Measurements from ENCODE around the gene CEMIP.
A peak's percentile ranks its signal among the peaks of the same experiment; 100 is the strongest.
"Not testable (repeated sequence)": the region's sequence is repeated elsewhere in the genome, so short reads cannot be mapped to it uniquely, and the experiment has no call there.

Gene CEMIP

DNA sequence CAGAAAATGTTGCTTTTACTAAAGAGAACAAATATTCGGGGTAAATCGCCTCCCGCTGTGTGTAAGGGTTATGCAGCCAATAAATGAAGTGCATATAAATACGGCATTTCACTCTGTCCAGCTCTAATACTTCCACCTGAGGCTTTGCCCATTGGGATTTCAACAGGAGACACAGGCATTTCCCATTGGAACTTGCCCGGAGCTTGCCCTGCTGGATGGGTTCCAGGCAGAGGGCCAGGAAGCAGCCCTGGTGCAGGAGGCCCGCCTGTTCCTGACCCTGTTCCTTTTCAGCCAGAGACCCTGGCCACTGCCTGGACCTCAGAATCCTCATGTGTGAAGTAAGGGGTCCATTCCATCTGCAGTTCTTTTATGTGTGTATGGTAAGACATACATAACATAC, 17.4 kb upstream of the CEMIP start:
- DNase-seq (ENCODE audit: low spot score): no peak

DNA sequence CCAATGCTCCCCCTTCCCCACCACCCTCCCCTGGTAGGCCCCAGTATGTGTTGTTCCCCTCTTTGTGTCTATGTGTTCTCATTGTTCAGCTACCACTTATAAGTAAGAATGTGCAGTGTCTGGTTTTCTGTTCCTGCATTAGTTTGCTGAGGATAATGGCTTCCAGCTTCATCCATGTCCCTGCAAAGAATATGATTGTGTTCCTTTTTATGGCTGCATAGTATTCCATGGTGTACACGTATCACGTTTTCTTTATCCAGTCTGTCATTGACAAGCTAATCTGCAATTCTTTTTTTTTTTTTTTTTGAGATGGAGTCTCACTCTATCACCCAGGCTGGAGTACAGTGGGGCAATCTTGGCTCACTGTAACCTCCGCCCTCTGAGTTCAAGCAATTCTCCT, 15.9 kb upstream of the CEMIP start:
- not testable (repeated sequence) for DNase-seq (ENCODE audit: low spot score)

DNA sequence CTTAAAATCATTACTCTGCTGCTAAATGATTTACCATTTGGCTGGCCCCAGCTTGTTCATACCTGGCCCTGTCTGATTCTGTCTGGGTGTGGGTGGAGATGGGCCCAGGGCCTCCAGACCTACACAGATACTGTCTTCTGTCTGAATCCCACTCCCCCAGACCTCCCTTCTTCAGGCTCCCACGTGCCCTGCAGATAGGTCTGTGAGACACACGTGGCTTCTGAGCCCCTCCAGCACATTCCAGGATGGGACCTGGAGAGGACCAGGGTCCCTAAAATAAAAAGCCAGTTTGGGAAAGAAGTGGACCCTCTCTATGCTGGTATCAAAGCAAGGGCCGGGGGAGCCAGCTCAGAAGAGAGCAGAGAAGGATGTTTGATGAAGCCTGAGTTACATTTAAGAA, 14.6 kb upstream of the CEMIP start:
- no peak for DNase-seq (ENCODE audit: low spot score)

DNA sequence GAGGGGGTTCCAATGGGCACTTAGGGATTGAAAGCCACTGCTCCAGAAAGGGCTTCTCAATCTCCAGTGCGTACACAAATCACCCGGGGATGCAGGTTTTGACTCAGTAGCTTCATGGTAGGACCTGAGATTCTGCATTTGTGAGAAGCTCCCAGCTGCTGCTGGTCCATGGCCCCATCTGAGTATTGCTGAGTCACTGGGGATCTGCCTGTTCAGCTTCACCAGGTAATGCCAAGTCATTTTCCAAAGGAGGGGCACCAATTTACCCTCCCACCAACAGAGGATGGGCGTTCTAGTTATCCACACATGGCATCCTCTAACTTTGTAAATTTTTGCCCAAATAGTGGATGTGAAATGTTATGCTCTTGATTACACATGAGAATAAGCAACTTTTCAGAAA, 12.9 kb upstream of the CEMIP start:
- DNase-seq (ENCODE audit: low spot score): no peak

DNA sequence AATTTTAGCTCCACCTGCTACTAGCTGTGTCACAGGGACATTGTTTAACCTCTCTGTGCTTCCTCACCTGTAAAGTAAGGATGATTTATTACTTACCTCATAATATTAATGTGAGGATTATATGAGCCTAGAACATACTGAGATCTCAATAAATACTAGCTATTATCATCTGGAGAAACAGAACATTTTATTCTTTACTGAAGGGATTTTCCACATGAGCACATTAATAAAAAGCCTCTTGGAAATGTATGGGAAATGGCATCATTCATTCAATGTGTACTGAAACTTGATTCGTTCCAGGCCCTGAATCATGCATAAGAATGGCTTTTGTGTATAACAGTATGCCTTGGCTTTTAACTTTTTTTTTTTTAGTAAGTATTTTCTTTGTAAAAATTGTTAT, 11.0 kb upstream of the CEMIP start:
- DNase-seq (ENCODE audit: low spot score): no peak

- DNase-seq (ENCODE audit: low spot score): no peak
Observed at GRCh38 chr15:80769153-80769828, 9.9 kb upstream of the CEMIP start.

DNA sequence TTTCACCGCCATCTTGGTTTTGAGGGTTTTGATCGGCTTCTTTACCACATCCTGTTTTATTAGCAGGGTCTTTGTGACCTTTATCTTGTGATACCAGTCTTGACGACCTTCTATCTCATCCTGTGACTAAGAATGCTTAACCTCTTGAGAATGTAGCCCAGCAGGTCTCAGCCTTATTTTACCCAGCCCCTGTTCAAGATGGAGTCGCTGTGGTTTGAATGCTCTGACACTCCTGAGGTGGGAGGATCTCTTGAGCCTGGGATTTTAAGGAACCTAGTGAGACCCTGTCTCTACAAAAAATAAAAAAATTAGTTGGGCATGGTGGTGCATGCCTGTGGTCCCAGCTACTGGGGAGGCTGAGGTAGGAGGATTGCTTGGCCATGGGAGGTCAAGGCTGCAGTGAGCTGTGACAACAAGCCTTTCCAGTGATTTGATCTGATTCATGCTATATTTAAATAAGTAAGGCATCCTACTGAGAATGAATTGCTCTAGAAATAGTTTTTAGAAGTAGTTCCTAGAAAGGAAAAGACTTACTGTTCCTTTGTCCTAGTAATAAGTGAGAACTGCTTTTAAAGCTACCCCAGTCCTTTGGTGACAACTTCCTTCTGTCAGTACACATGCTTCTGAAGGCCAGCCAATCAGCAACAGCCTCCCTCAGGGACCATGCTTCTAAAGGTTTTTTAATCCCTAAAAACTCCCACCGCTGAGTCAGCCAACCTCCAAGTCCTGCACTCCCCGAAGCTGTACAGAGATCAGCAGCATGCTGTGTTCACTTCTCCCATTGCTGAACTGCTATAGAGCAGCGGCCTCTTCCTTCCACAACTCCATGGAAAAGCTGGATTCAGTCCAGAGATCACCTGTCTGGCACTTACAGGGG, 9.1 kb upstream of the CEMIP start:
- DNase-seq (ENCODE audit: low spot score): no peak

DNA sequence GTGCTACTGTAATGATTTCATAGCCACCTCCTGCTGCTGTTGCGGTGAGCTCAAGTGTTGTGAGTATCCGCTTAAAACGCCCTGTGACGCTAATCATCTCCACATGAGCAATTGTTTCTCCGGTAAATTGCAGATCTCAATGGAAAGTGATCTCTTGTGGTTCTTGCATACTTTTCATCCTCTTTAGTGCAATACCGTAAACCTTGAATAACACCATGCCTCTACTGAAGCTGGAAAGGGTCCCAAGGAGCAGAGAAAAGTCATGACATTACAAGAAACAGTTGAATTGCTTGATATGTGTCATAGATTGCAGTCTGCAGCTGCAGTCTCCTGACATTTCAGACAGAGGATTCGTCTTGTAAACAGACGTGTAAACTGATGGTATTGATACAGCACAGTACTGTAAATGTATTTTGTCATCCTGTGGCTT, 6.0 kb upstream of the CEMIP start:
- no peak for DNase-seq (ENCODE audit: low spot score)

- no peak for DNase-seq (ENCODE audit: low spot score)
Observed at GRCh38 chr15:80773792-80774352, 5.3 kb upstream of the CEMIP start.

DNA sequence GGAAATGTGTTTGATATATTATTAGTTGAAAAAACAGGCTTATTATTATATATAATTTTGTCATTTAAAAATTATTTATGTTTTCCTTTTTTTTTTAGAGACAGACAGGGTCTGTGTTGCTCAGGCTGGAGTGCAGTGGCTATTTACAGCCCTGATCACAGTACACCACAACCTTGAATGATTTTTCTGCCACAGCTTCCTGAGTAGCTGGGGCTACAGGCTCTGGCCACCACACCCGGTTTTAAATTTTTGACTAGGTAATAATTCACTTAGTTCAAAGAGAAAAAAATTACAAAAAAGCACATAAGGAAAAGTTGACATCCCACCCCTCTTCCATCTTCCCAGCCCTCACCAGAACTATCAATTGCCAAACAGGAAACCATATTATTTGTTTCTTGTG, 4.7 kb upstream of the CEMIP start:
- no peak for DNase-seq (ENCODE audit: low spot score)

DNA sequence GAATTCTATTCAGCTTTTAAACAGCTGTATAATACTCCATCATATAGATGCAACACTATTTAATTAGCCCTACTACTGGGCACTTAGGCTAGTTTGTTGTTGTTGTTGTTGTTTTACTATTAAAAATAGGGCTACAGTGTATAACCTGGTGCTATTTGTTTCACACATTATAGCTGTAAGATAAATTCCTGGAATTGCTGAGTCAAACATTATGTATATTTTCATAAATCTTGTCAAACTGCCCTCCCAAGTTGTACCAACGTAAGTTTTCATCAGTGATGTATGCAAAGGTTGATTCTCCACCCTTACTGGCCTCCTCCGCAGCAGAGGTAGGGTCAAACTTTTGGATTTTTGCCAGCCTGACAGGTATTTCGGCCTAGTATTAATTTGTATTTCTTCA, 3.8 kb upstream of the CEMIP start:
- no peak for DNase-seq (ENCODE audit: low spot score)

DNA sequence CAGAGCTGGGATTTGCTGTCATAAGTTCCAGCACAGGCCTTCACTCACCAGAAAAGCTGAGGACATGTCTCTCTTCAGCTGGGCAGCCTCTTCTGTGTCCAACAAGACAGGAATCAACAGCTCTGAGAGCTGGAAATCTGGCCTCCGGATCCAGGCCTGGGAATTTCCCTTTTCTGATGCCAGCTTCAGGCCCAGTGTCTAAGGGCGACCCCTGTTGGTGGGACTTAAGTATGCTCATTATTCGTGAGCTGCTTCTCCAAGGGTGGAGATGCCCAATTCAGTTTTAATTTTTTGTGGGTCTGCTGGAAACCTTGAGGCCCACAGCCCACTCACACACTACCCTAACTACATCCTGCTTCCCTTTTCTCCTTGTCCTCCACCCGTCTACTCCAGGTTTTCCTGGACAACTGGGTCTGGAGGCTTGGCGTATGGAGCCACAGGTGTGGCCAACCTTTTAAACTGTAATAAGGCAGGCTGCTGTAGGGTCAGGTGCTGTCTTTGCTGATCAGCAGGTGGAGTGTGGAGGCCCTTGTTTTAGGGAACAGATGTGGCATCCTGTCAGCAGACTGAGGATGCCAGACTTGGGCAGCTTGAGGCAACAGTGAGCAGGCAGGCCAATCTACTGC, 2.6 kb upstream of the CEMIP start:
- DNase-seq (ENCODE audit: low spot score): peak; percentile 62

DNA sequence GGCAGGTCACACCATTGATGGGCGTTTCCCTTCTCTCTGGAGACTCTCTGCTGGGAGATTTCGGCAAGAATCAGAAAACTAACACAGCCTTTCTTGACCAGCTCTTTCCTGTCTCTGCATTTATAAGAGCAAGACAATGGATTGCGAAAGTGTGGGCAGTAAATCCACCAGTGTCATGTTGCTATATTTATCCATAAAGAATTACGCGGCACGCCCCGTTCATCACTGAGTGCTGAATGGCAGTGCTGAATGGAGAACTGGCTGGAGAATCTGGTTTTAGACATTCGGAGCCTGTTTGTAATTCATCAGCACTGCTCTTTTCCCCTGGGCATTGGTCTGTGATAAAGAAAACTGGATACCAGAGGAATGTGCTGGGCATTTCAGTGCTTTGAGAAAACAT, 2.0 kb upstream of the CEMIP start:
- no peak for DNase-seq (ENCODE audit: low spot score)

- no peak for DNase-seq (ENCODE audit: low spot score)
Observed at GRCh38 chr15:80777826-80778620, 1.1 kb upstream of the CEMIP start.

DNA sequence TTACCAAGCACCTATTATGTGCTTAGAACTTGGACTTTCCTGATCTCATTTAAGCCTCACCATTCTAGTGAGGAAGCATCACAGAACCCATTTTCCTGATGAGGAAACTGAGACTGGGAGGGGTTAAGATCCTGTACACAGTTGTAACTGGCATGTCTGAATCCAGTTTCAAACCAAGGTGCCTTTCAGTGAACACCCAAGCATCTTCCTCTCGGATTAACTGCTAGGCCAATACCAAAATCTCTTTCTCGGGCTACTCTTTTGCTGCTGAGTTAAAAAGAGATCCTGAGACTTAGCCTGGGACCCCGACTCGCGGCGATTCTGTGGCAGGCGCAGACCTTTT, 578 bp upstream of the CEMIP start:
- DNase-seq (ENCODE audit: low spot score): no peak

DNA sequence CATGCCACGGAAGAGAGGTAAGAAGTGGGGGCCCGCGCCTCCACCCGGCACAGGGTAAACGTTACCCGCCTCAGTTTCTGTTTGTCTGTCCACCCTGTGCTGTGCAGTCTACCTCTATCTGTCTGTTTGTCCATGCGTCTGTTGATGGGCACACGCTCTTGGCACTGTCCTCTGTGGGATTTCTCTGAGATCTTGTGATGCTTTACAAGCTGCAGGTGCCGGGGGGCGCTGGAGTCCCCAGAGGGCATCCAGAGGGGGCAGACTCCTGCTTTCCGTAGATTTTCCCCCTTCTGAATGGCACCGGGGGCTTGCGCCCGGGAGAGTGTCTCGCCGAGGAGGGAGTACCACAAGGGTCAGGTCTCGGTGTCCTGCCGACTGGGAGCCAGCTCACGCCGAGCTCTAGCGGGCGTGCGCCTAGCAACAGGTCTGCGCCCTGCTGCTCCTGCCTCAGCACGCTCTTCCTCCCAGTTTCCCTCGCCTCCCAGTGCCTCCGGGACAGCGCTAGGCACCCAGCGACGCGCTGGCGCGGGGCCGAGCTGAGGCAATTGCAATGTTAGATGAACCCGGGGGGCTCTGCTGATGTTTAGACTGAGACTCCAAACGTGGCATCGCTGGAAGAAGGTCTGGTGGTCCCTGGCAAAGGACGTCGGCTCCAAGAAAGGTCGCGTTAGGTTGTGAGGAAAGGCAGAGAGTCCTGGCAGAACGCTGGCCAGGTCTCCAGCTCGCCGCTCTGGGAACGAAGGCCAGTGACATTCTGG, 667 bp downstream of the CEMIP start:
- no peak for DNase-seq (ENCODE audit: low spot score)

DNA sequence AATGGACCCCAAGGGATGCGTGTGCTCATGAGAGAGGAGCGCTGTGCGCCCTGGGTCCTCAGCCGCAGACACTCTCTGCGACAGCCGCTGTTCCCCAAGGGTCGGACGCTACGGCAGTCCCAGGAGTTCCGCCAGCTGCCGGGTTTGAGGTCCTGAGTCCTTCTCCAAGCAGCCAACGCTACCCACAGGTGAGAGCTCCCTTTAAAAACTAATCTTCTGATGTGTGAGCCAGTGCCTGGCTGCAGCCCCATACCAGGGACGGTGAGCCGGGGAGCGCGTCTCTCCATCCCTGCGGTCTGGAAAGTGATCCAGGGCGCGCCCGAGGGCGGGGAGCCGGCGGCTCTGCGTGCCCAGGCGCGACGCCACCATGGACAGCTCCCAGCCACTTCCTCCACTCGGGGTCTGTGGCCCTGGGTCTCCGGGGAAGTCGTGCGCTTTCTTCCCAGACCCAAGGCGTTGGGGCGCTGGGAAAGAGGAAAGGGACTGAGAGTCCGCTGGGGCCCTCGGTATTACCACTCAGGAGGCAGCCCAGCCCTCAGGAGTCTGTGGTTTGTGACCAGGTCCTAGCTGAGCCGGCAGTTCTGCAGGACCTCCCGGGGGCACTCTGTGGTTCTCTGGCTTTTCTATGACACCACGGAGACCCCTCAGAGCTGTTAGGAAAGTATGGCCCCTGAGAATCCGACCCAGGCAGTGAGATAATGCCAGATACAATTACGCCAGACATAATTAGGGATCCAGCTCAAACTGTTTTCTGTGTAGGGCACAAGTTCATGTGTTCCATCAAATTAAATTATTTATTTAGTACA, 1.4 kb downstream of the CEMIP start:
- no peak for DNase-seq (ENCODE audit: low spot score)

DNA sequence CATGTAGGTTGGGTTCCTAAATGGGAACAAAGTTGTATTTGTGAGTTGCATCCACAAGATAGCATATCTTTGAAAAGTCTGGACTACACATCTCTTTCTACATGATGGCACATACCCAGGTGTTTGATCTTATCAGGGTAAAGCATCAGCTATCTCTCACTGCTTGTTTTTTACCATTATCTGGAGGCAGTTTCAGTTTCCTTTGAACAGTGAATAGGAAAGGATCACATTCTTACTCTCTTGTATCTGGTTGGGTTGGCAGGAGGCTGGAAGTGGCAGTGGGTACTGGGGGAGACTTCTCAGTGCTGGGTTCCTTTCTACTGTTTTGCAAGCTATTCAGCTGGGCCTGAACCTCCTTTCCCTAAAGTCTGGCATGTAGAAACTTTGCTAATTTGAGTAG, 4.1 kb downstream of the CEMIP start:
- no peak for DNase-seq (ENCODE audit: low spot score)

DNA sequence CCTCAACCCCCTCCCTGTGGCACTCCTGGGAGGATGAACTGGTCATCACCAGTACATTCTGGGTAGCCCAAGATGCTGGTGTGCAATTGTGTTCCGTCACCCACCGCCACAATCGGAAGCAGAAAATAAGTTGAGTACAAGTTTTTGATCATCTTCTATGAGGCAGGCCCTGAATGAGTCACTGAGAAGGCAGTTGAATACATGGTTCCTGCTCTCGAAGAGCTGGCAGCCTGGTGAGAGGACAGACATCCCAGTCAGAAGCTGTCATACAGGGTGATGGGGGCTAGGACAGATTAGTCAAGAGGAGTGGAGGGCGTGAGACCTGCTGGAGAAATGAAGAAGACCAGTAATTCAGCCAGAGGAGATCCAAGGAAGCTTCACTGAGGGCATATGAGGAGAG, 6.2 kb downstream of the CEMIP start:
- no peak for DNase-seq (ENCODE audit: low spot score)

DNA sequence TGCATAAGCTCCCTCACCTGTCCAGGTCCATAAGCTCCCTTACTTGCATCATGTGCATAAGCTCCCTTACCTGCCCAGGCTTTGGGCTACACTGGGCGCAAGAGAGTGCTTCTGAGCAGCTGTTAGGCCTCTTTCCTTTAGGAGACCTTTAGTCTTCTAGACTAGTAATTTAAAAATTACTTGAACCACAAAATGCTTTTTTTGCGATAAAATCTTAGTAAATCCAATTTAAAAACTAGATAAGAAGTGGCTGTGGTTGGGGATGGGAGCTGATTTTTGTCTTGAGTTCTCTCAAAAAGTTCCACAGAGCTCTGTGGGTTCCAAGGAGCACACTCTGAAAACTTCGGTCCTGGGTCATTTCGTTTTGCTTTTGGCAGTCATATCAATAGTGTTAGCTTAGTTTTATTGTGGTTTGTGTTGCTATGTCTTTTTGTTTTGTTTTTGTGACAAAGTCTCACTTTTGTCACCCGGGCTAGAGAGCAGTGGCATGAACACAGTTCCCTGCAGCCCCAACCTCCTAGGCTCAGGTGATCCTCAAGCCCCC, 6.7 kb downstream of the CEMIP start:
- DNase-seq (ENCODE audit: low spot score): no peak

All from CD4-positive, alpha-beta T cell treated with Interleukin-15 for 4 hours (primary cell).